ENCODE measurements around the gene XXYLT1. TPM values are rescaled to one million over a fixed set of nuclear protein-coding genes. Genes with fewer than 3 reads are reported as not detected.
A peak's percentile ranks its signal among the peaks of the same experiment; 100 is the strongest.

Gene XXYLT1
- total and polyA plus RNA-seq, 9 of the 15 experiments (the other 6 are each of a cell fraction or from before 2014, with no cell fraction given) = 1.9 to 18.9 (median 15.0) TPM

DNA sequence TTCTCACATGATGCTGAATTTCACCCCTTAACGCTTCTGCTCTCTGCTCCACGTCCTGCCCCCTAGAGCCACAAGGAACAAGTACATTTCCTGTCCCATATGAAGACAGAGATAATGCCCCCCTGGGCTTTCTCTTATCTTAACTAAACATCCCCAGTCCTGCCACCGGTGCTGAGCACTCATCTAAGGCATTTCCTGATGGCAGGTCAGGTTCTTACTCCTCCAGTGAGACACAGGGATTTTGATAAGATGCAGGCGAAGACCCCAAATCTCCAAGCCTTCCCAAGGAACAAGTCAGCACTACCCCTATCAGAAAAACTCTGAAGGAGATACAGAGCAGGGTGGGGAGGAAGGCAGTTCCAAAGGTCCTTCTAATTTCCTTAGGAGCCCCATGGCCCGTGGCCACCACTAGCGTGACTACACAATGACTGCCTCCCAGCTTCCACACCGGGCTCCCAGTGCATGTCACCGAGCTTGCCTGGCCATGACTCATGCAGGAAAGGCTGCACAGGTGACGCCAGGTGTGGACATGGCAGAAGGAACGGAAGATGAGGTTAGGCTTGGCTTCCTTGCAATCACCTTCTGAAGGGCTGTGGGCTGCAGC lies 152.9 kb downstream of the XXYLT1 start (continued):
- TF ChIP-seq, protein P1, sequence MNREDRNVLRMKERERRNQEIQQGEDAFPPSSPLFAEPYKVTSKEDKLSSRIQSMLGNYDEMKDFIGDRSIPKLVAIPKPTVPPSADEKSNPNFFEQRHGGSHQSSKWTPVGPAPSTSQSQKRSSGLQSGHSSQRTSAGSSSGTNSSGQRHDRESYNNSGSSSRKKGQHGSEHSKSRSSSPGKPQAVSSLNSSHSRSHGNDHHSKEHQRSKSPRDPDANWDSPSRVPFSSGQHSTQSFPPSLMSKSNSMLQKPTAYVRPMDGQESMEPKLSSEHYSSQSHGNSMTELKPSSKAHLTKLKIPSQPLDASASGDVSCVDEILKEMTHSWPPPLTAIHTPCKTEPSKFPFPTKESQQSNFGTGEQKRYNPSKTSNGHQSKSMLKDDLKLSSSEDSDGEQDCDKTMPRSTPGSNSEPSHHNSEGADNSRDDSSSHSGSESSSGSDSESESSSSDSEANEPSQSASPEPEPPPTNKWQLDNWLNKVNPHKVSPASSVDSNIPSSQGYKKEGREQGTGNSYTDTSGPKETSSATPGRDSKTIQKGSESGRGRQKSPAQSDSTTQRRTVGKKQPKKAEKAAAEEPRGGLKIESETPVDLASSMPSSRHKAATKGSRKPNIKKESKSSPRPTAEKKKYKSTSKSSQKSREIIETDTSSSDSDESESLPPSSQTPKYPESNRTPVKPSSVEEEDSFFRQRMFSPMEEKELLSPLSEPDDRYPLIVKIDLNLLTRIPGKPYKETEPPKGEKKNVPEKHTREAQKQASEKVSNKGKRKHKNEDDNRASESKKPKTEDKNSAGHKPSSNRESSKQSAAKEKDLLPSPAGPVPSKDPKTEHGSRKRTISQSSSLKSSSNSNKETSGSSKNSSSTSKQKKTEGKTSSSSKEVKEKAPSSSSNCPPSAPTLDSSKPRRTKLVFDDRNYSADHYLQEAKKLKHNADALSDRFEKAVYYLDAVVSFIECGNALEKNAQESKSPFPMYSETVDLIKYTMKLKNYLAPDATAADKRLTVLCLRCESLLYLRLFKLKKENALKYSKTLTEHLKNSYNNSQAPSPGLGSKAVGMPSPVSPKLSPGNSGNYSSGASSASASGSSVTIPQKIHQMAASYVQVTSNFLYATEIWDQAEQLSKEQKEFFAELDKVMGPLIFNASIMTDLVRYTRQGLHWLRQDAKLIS (CRISPR knock-in tag; IDR thresholded peaks at IDR 0.05) = no peak
- TF ChIP-seq, protein P2, sequence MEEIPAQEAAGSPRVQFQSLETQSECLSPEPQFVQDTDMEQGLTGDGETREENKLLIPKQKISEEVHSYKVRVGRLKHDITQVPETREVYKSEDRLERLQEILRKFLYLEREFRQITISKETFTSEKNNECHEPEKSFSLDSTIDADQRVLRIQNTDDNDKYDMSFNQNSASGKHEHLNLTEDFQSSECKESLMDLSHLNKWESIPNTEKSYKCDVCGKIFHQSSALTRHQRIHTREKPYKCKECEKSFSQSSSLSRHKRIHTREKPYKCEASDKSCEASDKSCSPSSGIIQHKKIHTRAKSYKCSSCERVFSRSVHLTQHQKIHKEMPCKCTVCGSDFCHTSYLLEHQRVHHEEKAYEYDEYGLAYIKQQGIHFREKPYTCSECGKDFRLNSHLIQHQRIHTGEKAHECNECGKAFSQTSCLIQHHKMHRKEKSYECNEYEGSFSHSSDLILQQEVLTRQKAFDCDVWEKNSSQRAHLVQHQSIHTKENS (CRISPR knock-in tag; IDR thresholded peaks at IDR 0.05) = no peak
- no peak for TF ChIP-seq ZNF224 (CRISPR knock-in tag; IDR thresholded peaks at IDR 0.05)
- no peak for TF ChIP-seq ZNF134 (CRISPR knock-in tag; conservative IDR thresholded peaks at IDR 0.05)
- TF ChIP-seq, protein P3, sequence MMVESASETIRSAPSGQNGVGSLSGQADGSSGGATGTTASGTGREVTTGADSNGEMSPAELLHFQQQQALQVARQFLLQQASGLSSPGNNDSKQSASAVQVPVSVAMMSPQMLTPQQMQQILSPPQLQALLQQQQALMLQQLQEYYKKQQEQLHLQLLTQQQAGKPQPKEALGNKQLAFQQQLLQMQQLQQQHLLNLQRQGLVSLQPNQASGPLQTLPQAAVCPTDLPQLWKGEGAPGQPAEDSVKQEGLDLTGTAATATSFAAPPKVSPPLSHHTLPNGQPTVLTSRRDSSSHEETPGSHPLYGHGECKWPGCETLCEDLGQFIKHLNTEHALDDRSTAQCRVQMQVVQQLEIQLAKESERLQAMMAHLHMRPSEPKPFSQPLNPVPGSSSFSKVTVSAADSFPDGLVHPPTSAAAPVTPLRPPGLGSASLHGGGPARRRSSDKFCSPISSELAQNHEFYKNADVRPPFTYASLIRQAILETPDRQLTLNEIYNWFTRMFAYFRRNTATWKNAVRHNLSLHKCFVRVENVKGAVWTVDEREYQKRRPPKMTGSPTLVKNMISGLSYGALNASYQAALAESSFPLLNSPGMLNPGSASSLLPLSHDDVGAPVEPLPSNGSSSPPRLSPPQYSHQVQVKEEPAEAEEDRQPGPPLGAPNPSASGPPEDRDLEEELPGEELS (CRISPR knock-in tag; IDR thresholded peaks at IDR 0.05; ENCODE audit: borderline replicate concordance) = no peak
- TF ChIP-seq KDM2B (CRISPR knock-in tag; IDR thresholded peaks at IDR 0.05) = no peak
- no peak for TF ChIP-seq POLR2AphosphoS2 (IDR thresholded peaks at IDR 0.05; ENCODE audit: low read length)
- TF ChIP-seq GTF2E2 (tag; IDR thresholded peaks at IDR 0.05) = no peak
- TF ChIP-seq GATAD2A (IDR thresholded peaks at IDR 0.05) = 0 out of 2 replicates have a peak, but pooled peaks have one; percentile 80
- no peak for TF ChIP-seq RBM22 (IDR thresholded peaks at IDR 0.05; ENCODE audit: low read depth, low read length, poor library complexity, severe bottlenecking)
- TF ChIP-seq, protein P4, sequence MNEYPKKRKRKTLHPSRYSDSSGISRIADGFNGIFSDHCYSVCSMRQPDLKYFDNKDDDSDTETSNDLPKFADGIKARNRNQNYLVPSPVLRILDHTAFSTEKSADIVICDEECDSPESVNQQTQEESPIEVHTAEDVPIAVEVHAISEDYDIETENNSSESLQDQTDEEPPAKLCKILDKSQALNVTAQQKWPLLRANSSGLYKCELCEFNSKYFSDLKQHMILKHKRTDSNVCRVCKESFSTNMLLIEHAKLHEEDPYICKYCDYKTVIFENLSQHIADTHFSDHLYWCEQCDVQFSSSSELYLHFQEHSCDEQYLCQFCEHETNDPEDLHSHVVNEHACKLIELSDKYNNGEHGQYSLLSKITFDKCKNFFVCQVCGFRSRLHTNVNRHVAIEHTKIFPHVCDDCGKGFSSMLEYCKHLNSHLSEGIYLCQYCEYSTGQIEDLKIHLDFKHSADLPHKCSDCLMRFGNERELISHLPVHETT (CRISPR knock-in tag; conservative IDR thresholded peaks at IDR 0.05 in 1 of 2, IDR thresholded peaks at IDR 0.05 in 1 of 2) = 0 out of 4 replicates have a peak, but pooled peaks of 1 of the 2 experiments have one; percentile 34
- TF ChIP-seq, protein P5, sequence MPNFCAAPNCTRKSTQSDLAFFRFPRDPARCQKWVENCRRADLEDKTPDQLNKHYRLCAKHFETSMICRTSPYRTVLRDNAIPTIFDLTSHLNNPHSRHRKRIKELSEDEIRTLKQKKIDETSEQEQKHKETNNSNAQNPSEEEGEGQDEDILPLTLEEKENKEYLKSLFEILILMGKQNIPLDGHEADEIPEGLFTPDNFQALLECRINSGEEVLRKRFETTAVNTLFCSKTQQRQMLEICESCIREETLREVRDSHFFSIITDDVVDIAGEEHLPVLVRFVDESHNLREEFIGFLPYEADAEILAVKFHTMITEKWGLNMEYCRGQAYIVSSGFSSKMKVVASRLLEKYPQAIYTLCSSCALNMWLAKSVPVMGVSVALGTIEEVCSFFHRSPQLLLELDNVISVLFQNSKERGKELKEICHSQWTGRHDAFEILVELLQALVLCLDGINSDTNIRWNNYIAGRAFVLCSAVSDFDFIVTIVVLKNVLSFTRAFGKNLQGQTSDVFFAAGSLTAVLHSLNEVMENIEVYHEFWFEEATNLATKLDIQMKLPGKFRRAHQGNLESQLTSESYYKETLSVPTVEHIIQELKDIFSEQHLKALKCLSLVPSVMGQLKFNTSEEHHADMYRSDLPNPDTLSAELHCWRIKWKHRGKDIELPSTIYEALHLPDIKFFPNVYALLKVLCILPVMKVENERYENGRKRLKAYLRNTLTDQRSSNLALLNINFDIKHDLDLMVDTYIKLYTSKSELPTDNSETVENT (CRISPR knock-in tag; IDR thresholded peaks at IDR 0.05) = no peak

Data from K562 (cell line).